A673 (cell line): ENCODE data around the gene HOXA6.
A peak's percentile ranks its signal among the peaks of the same experiment; 100 is the strongest.

Experiments
- EZH2 ChIP-seq: fragments of 200-600 bp; sonication (generic); IDR thresholded peaks from 2 replicates; pipeline ENCODE4 v1.6.1; 2017; ENCODE audit warnings: borderline replicate concordance, low read depth, mild to moderate bottlenecking, mixed read lengths, antibody characterized with exemption, low read length; ENCODE audit not compliant: poor library complexity, severe bottlenecking
- TF ChIP-seq, protein P1 (sequence below): fragments of 300-800, 200-600 bp; sonication (generic); conservative IDR thresholded peaks from 2 replicates; pipeline ENCODE4 v1.5.1; 2017; ENCODE audit warnings: low read depth, mild to moderate bottlenecking, antibody characterized with exemption, low read length, moderate library complexity, mixed read lengths

DNA sequence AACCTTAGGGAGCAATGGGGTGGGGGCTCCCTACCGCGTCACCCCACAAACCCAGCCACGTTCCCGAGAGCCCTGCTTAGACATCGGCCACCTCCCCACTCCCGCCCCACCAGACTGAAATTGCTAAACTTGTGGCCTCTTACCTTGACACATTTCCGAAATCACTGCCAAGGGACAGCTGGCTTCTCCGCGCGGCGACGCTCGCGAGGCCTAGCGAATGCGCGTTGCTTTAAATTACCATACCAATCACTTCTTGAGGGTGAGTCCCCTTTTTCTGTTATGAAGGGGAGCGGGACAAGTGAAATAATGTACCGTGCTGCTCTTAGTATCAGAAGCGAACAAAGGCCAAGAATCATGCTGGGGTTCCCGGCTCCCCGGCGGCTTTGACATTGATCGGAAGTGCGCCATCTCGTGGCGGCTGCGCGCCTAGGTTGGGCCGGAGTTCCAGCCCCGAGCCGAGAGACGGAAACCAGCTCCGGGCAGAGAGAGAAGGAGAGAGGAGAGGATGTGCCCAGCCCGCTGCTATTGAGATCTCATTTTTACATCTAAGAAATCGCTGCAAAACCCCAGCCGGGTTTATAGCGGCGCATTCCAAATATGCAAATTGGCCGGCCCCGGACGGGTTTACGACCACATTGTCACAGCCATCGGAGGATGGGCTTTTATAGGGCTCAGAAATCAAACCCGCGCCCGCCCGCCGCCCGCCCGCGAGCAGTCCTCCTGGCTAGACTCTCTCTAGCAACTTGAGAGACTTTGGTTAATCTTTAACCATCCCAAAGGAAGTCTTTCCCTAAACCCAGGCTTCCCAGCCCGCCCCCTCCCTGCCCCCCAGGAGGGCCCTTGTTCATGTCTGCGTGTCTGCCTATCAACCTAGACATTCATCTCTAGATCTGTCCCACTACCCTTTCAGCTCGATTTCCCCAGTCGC lies 32.2 kb upstream of the HOXA6 start:
- TF ChIP-seq, protein P1, sequence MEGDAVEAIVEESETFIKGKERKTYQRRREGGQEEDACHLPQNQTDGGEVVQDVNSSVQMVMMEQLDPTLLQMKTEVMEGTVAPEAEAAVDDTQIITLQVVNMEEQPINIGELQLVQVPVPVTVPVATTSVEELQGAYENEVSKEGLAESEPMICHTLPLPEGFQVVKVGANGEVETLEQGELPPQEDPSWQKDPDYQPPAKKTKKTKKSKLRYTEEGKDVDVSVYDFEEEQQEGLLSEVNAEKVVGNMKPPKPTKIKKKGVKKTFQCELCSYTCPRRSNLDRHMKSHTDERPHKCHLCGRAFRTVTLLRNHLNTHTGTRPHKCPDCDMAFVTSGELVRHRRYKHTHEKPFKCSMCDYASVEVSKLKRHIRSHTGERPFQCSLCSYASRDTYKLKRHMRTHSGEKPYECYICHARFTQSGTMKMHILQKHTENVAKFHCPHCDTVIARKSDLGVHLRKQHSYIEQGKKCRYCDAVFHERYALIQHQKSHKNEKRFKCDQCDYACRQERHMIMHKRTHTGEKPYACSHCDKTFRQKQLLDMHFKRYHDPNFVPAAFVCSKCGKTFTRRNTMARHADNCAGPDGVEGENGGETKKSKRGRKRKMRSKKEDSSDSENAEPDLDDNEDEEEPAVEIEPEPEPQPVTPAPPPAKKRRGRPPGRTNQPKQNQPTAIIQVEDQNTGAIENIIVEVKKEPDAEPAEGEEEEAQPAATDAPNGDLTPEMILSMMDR = peak; percentile 94
- no peak for TF ChIP-seq EZH2
